H9 (cell line): ENCODE results near the gene SLC30A1. TPM values are rescaled to one million over a fixed set of nuclear protein-coding genes. Genes with fewer than 3 reads are reported as not detected.
"Not testable (repeated sequence)": the region's sequence is repeated elsewhere in the genome, so short reads cannot be mapped to it uniquely, and the experiment has no call there.

Experiments
- DNase-seq: peaks from one replicate; pipeline ENCODE4 v3.0.0-alpha.2; 2017
- H2AFZ ChIP-seq: one replicate; pipeline ENCODE4 v1.6.1; 2013; ENCODE audit warnings: mild to moderate bottlenecking, low read length, control low read depth, moderate library complexity
- H2AK5ac ChIP-seq: 2 replicates; pipeline ENCODE4 v1.6.1; 2013; ENCODE audit warnings: low read length, control low read depth, mixed read lengths; ENCODE audit not compliant: insufficient read length
- H2BK120ac ChIP-seq: one replicate; pipeline ENCODE4 v1.6.1; 2013; ENCODE audit warnings: low read depth, mild to moderate bottlenecking, low read length, control low read depth, inconsistent platforms; ENCODE audit not compliant: poor library complexity, severe bottlenecking
- H2BK12ac ChIP-seq: 2 replicates; pipeline ENCODE4 v1.6.1; 2013; ENCODE audit warnings: low read length, control low read depth, mixed read lengths, low read depth; ENCODE audit not compliant: insufficient read length
- H2BK15ac ChIP-seq: 2 replicates; pipeline ENCODE4 v1.6.1; 2013; ENCODE audit warnings: low read depth, low read length, control low read depth
- H2BK20ac ChIP-seq: one replicate; pipeline ENCODE4 v1.6.1; 2013; ENCODE audit warnings: low read depth, mild to moderate bottlenecking, low read length, control low read depth, inconsistent platforms; ENCODE audit not compliant: poor library complexity, severe bottlenecking
- H2BK5ac ChIP-seq: 2 replicates; pipeline ENCODE4 v1.6.1; 2013; ENCODE audit warnings: low read length, control low read depth, mixed read lengths; ENCODE audit not compliant: insufficient read length
- H3K14ac ChIP-seq: 2 replicates; pipeline ENCODE4 v1.6.1; 2013; ENCODE audit warnings: low read length, control low read depth; ENCODE audit not compliant: insufficient read depth
- H3K18ac ChIP-seq: 2 replicates; pipeline ENCODE4 v1.6.1; 2013; ENCODE audit warnings: low read depth, mild to moderate bottlenecking, mixed read lengths, low read length, control low read depth; ENCODE audit not compliant: insufficient read length
- H3K23ac ChIP-seq: 2 replicates; pipeline ENCODE4 v1.6.1; 2013; ENCODE audit warnings: low read length, control low read depth, mixed read lengths, low read depth; ENCODE audit not compliant: insufficient read length
- H3K23me2 ChIP-seq: 2 replicates; pipeline ENCODE4 v1.6.1; 2013; ENCODE audit warnings: low read depth, mild to moderate bottlenecking, mixed read lengths, low read length, control low read depth; ENCODE audit not compliant: insufficient read length, poor library complexity, severe bottlenecking
- H3K27ac ChIP-seq: 2 replicates; pipeline ENCODE4 v1.5.1; 2013; ENCODE audit warnings: low read length, control low read depth, mixed read lengths, low read depth; ENCODE audit not compliant: insufficient read length
- H3K27me3 ChIP-seq: 2 replicates; pipeline ENCODE4 v1.6.1; 2013; ENCODE audit warnings: low read length, control low read depth, inconsistent platforms; ENCODE audit not compliant: insufficient read depth
- H3K4ac ChIP-seq: 2 replicates; pipeline ENCODE4 v1.6.1; 2013; ENCODE audit warnings: low read depth, mild to moderate bottlenecking, control low read depth, inconsistent platforms, low read length, moderate library complexity
- H3K4me1 ChIP-seq: 2 replicates; pipeline ENCODE4 v1.6.1; 2013; ENCODE audit warnings: low read length, control low read depth, inconsistent platforms; ENCODE audit not compliant: insufficient read depth
- H3K4me2 ChIP-seq: 2 replicates; pipeline ENCODE4 v1.6.1; 2013; ENCODE audit warnings: low read length, control low read depth, mixed read lengths; ENCODE audit not compliant: insufficient read length, insufficient read depth
- H3K56ac ChIP-seq: 2 replicates; pipeline ENCODE4 v1.6.1; 2013; ENCODE audit warnings: low read depth, mild to moderate bottlenecking, mixed read lengths, low read length, control low read depth; ENCODE audit not compliant: insufficient read length
- H3K79me1 ChIP-seq: 2 replicates; pipeline ENCODE4 v1.6.1; 2013; ENCODE audit warnings: low read depth, mild to moderate bottlenecking, moderate library complexity, low read length, control low read depth, inconsistent platforms; ENCODE audit not compliant: insufficient read depth, poor library complexity, severe bottlenecking
- H3K79me2 ChIP-seq: 2 replicates; pipeline ENCODE4 v1.6.1; 2013; ENCODE audit warnings: low read length, control low read depth, inconsistent platforms; ENCODE audit not compliant: insufficient read depth
- H3K9ac ChIP-seq: 2 replicates; pipeline ENCODE4 v1.6.1; 2013; ENCODE audit warnings: low read length, control low read depth, mixed read lengths; ENCODE audit not compliant: insufficient read length; ENCODE audit errors: extremely low read depth
- H3K9me3 ChIP-seq: one replicate; pipeline ENCODE4 v1.6.1; 2013; ENCODE audit warnings: low read depth, low read length, inconsistent platforms; ENCODE audit not compliant: control insufficient read depth
- H3T11ph ChIP-seq: one replicate; pipeline ENCODE4 v1.6.1; 2013; ENCODE audit warnings: mild to moderate bottlenecking, low read length, control low read depth, inconsistent platforms
- H4K20me1 ChIP-seq: one replicate; pipeline ENCODE4 v1.6.1; 2013; ENCODE audit not compliant: control insufficient read depth, insufficient read length, insufficient read depth
- H4K5ac ChIP-seq: 2 replicates; pipeline ENCODE4 v1.6.1; 2013; ENCODE audit warnings: low read depth, mild to moderate bottlenecking, mixed read lengths, low read length, control low read depth; ENCODE audit not compliant: insufficient read length
- H4K8ac ChIP-seq: replicated peaks from 2 replicates; pipeline ENCODE4 v1.6.1; 2013; ENCODE audit warnings: low read length, control low read depth, mixed read lengths, low read depth; ENCODE audit not compliant: insufficient read length
- H4K91ac ChIP-seq: 2 replicates; pipeline ENCODE4 v1.6.1; 2013; ENCODE audit warnings: low read depth, mild to moderate bottlenecking, moderate library complexity, mixed read lengths, low read length, control low read depth; ENCODE audit not compliant: insufficient read length
- H3K27ac Mint-ChIP-seq, 3 experiments: 2 replicates in 2 of 3; 3 replicates in 1 of 3; pipeline ENCODE4 v1.8.0; 2020 to 2021; ENCODE audit warnings: mixed read lengths in 3 of 3, mild to moderate bottlenecking in 1 of 3, moderate library complexity in 1 of 3
- H3K27me3 Mint-ChIP-seq: 2 replicates; pipeline ENCODE4 v1.8.0; 2021; ENCODE audit warnings: low read depth, mild to moderate bottlenecking, moderate library complexity, mixed read lengths
- H3K36me3 Mint-ChIP-seq, 3 experiments: 2 replicates in 2 of 3; 3 replicates in 1 of 3; pipeline ENCODE4 v1.8.0; 2020 to 2021; ENCODE audit warnings: low read depth in 3 of 3, mixed read lengths in 3 of 3; ENCODE audit not compliant: insufficient read depth in 1 of 3
- H3K4me1 Mint-ChIP-seq, 2 experiments: 2 replicates each; pipeline ENCODE4 v1.8.0; 2020; ENCODE audit warnings: mixed read lengths in 2 of 2
- H3K4me3 Mint-ChIP-seq, 2 experiments: 2 replicates in 1 of 2; 3 replicates in 1 of 2; pipeline ENCODE4 v1.8.0; 2020 to 2021; ENCODE audit warnings: mild to moderate bottlenecking in 2 of 2, mixed read lengths in 2 of 2, moderate library complexity in 1 of 2
- H3K9me3 Mint-ChIP-seq, 2 experiments: 2 replicates in 1 of 2; 3 replicates in 1 of 2; pipeline ENCODE4 v1.8.0; 2020; ENCODE audit warnings: mild to moderate bottlenecking in 2 of 2, mixed read lengths in 2 of 2, moderate library complexity in 1 of 2
- WGBS: extraction: QIAGEN DNeasy Blood & Tissue Kit; methylation state at CpG from one replicate; pipeline ENCODE4 v1.1.7; 2013; ENCODE audit warnings: missing lambda C conversion rate, low lambda C conversion rate, mixed read lengths; ENCODE audit not compliant: insufficient read length; ENCODE audit errors: extremely low coverage; 5-methylcytosine and 5-hydroxymethylcytosine counted together
- total RNA-seq: library from RNA; stranded (reverse); gene quantifications from 2 replicates; pipeline ENCODE4 v1.2.1, GENCODE V29; 2021
- TF ChIP-seq, protein P1 (sequence below): fragments of 200-600 bp; sonication (generic); conservative IDR thresholded peaks from 3 replicates; pipeline ENCODE4 v1.8.0; 2021; ENCODE audit warnings: antibody characterized with exemption, mild to moderate bottlenecking

Gene SLC30A1
- total RNA-seq, 1 experiment from 2014 or later = 17.1 TPM

DNA sequence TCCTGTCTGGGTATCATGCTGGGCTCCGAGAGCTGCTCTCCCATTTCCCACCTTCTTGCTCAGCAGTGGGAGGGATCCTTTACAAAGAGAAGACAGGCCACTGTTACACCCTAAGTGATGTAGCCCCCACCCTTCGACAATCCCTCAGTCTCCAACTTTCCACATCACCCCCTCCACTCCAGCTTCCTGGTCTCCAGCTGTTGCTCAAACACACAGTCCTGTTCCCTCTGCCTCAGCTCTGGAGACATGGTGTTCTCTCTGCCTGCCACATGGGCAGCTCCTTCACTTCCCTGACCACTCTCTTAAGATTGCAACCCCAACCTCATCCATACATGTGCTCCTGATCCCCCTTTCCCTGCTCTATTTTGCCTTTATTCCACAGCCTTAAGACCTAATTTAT is 37.7 kb downstream of the SLC30A1 start:
- H3K56ac ChIP-seq = no peak overlapping the region
- no peak overlapping the region for H3K4me2 ChIP-seq
- no peak overlapping the region for H3K23ac ChIP-seq
- H4K20me1 ChIP-seq = no peaks in the 10 kb centered on the region
- no peak overlapping the region for H2AFZ ChIP-seq
- no peaks in the 10 kb centered on the region for H3K79me1 ChIP-seq
- no peaks in the 10 kb centered on the region for H3K27me3 ChIP-seq
- H3K14ac ChIP-seq = no peak overlapping the region
- H3K9ac ChIP-seq = no peak overlapping the region
- peaks cover 9% of the 10 kb centered on the region for H3K27me3 Mint-ChIP-seq
- H3K18ac ChIP-seq = no peak overlapping the region
- no peak overlapping the region for H3K27ac Mint-ChIP-seq
- no peak overlapping the region for H3K27ac ChIP-seq
- no peak overlapping the region for H2BK5ac ChIP-seq
- H4K91ac ChIP-seq = no peak overlapping the region
- H3K23me2 ChIP-seq = no peaks in the 10 kb centered on the region
- H2BK15ac ChIP-seq = no peak overlapping the region; the same call in 1 of the 2 replicates
- H3K36me3 Mint-ChIP-seq = peaks cover 6 to 16% (median 12%) of the 10 kb centered on the region in 3 experiments
- peaks cover 12 to 22% of the 10 kb centered on the region in 2 experiments for H3K9me3 Mint-ChIP-seq
- TF ChIP-seq, protein P1, sequence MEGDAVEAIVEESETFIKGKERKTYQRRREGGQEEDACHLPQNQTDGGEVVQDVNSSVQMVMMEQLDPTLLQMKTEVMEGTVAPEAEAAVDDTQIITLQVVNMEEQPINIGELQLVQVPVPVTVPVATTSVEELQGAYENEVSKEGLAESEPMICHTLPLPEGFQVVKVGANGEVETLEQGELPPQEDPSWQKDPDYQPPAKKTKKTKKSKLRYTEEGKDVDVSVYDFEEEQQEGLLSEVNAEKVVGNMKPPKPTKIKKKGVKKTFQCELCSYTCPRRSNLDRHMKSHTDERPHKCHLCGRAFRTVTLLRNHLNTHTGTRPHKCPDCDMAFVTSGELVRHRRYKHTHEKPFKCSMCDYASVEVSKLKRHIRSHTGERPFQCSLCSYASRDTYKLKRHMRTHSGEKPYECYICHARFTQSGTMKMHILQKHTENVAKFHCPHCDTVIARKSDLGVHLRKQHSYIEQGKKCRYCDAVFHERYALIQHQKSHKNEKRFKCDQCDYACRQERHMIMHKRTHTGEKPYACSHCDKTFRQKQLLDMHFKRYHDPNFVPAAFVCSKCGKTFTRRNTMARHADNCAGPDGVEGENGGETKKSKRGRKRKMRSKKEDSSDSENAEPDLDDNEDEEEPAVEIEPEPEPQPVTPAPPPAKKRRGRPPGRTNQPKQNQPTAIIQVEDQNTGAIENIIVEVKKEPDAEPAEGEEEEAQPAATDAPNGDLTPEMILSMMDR = no peak
- no peak overlapping the region for H2BK120ac ChIP-seq
- no peak overlapping the region for H4K8ac ChIP-seq
- no peak overlapping the region for H3K4me3 Mint-ChIP-seq
- H3K4ac ChIP-seq = no peak overlapping the region
- H2BK12ac ChIP-seq = no peak overlapping the region
- no peak overlapping the region for H2AK5ac ChIP-seq
- H3K4me1 Mint-ChIP-seq = peaks cover 5 to 10% of the 10 kb centered on the region in 2 experiments
- H3K9me3 ChIP-seq = peaks cover 7% of the 10 kb centered on the region
- H3T11ph ChIP-seq = no peak overlapping the region
- no peak overlapping the region for H2BK20ac ChIP-seq
- H3K4me1 ChIP-seq = no peaks in the 10 kb centered on the region
- no CpG with 5 or more reads among the region's 2 CpGs for WGBS
- H4K5ac ChIP-seq = no peak overlapping the region
- H3K79me2 ChIP-seq = no peaks in the 10 kb centered on the region
- no peak for DNase-seq

DNA sequence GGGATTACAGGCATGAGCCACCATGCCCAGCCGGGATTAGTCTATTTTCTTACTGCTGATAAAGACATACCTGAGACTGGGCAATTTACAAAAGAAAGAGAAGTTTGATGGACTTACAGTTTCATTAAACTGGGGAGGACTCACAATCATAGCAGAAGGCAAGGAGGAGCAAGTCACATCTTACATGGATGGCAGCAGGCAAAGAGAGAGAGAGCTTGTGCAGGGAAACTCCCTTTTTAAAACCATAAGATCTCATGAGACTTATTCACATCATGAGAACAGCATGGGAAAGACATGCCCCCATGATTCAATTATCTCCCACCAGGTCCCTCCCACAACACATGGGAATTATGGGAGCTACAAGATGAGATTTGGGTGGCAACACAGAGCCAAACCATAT is 38.1 kb downstream of the SLC30A1 start:
- H4K20me1 ChIP-seq, H2BK12ac ChIP-seq, H4K91ac ChIP-seq, H3K27ac Mint-ChIP-seq, H2BK15ac ChIP-seq, H3K27me3 ChIP-seq, H3K79me1 ChIP-seq, H3K4me1 Mint-ChIP-seq, H3K27ac ChIP-seq, H2AK5ac ChIP-seq, H3K56ac ChIP-seq, H3K18ac ChIP-seq, H3K23me2 ChIP-seq, H2AFZ ChIP-seq, H3T11ph ChIP-seq, H3K4me1 ChIP-seq, H3K9ac ChIP-seq, H2BK120ac ChIP-seq, H3K27me3 Mint-ChIP-seq, H4K5ac ChIP-seq, H3K4me2 ChIP-seq, H2BK5ac ChIP-seq, H3K4me3 Mint-ChIP-seq, H3K4ac ChIP-seq, H3K14ac ChIP-seq, H3K23ac ChIP-seq, H3K79me2 ChIP-seq, H3K9me3 ChIP-seq, H2BK20ac ChIP-seq, H4K8ac ChIP-seq, DNase-seq: not testable (repeated sequence)
- Mint-ChIP-seq H3K9me3 (peaks cover 12 to 22% of the 10 kb centered on the region in 2 experiments), H3K36me3 (peaks cover 6 to 16% (median 12%) of the 10 kb centered on the region in 3 experiments)
- WGBS = no CpG with 5 or more reads among the region's 1 CpG
